ENCODE data around the gene OR4E1.

DNA sequence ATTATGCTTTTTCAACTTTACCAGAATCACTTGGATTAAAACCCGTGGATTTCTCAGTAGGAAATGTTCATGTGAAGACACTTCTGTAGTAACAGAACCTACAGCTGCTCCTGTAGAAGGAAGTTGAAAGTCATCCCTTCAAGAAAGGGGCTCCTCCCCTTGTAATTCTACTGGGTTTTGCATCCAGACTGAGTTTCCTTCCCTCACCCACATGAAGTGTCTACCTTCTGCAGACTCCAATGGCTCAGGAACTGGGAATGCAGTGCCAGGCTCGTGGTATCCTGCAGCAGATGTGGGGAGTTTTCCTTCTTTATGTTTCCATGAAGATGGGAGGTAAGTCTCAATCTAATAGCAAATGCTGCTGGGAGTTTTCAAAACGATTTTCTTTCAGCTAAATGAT, 30.9 kb downstream of the OR4E1 start:
- no peak for TF ChIP-seq POLR2AphosphoS5 (IDR thresholded peaks at IDR 0.05)
- TF ChIP-seq, protein P1, sequence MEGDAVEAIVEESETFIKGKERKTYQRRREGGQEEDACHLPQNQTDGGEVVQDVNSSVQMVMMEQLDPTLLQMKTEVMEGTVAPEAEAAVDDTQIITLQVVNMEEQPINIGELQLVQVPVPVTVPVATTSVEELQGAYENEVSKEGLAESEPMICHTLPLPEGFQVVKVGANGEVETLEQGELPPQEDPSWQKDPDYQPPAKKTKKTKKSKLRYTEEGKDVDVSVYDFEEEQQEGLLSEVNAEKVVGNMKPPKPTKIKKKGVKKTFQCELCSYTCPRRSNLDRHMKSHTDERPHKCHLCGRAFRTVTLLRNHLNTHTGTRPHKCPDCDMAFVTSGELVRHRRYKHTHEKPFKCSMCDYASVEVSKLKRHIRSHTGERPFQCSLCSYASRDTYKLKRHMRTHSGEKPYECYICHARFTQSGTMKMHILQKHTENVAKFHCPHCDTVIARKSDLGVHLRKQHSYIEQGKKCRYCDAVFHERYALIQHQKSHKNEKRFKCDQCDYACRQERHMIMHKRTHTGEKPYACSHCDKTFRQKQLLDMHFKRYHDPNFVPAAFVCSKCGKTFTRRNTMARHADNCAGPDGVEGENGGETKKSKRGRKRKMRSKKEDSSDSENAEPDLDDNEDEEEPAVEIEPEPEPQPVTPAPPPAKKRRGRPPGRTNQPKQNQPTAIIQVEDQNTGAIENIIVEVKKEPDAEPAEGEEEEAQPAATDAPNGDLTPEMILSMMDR (IDR thresholded peaks at IDR 0.05 in 8 of 11, conservative IDR thresholded peaks at IDR 0.05 in 3 of 11), result no peak

Data from spleen (tissue), 7 donors.